ENCODE data around the gene STX1A.

DNA sequence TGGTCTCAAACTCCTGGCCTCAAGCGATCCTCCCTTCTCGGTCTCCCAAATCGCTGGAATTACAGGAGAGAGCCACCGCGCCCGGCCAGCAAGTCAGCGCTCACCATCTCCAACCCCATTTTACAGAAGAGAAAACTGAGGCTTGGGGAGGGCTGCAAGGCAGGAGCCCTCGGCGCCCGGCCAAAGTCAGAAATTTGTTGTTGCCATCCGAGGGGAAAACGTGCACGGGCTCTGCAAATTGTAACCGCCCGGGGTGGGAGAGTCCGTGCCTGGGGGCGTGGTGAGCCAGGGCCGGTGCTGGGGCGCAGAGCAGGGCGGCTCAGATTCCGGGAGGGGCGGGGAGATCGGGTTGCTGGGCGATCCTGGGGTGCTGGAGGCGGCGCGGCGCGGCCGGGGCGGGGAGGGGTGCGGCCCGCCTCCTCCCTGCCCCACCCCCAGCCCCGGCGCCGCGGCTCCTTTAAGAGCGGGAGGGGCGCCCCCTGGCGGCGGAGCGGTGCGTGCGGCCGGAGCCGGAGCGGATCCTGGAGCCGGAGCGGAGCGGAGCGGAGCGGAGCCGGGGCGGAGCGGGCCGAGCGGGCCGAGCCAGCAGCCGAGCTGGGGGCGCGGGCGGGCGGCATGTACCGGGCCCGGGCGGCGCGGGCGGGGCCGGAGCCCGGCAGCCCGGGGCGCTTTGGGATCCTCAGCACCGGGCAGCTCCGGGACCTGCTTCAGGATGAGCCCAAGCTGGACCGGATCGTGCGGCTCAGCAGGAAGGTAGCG, 51.9 kb downstream of the STX1A start, which contains the start of gene VPS37D:
- TF ChIP-seq, protein P1, sequence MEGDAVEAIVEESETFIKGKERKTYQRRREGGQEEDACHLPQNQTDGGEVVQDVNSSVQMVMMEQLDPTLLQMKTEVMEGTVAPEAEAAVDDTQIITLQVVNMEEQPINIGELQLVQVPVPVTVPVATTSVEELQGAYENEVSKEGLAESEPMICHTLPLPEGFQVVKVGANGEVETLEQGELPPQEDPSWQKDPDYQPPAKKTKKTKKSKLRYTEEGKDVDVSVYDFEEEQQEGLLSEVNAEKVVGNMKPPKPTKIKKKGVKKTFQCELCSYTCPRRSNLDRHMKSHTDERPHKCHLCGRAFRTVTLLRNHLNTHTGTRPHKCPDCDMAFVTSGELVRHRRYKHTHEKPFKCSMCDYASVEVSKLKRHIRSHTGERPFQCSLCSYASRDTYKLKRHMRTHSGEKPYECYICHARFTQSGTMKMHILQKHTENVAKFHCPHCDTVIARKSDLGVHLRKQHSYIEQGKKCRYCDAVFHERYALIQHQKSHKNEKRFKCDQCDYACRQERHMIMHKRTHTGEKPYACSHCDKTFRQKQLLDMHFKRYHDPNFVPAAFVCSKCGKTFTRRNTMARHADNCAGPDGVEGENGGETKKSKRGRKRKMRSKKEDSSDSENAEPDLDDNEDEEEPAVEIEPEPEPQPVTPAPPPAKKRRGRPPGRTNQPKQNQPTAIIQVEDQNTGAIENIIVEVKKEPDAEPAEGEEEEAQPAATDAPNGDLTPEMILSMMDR (IDR thresholded peaks at IDR 0.05), result peak in 5 of 6 experiments; percentile 13 to 99 (median 79)
- peak in 1 of 2 donors; percentile 73 for TF ChIP-seq POLR2A (IDR thresholded peaks at IDR 0.05)
